ENCODE data around the gene HOXC5.

DNA sequence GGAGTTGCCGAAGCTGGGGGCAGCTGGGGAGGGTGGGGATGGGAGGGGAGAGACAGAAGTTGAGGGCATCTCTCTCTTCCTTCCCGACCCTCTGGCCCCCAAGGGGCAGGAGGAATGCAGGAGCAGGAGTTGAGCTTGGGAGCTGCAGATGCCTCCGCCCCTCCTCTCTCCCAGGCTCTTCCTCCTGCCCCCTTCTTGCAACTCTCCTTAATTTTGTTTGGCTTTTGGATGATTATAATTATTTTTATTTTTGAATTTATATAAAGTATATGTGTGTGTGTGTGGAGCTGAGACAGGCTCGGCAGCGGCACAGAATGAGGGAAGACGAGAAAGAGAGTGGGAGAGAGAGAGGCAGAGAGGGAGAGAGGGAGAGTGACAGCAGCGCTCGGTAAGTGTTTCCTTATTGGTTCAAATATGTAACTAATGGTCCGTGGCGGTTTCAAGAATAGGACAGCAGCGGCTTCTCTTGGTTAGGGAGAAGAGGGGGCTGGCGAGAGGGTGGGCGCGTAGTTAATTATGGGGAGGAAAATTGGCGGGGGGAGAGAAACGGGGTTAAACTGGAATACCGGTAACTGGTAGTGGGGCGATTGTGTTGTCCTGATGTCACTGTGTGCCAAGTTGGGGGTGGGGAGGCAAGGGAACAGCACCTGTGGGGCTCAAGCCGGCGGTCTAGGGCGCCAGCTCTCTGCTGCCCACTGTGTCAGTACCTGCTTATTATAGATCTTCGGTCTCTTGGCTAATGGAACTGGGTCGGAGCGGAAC lies 15.6 kb upstream of the HOXC5 start:
- no peak for TF ChIP-seq POLR2A (IDR thresholded peaks at IDR 0.05)
- TF ChIP-seq, protein P1, sequence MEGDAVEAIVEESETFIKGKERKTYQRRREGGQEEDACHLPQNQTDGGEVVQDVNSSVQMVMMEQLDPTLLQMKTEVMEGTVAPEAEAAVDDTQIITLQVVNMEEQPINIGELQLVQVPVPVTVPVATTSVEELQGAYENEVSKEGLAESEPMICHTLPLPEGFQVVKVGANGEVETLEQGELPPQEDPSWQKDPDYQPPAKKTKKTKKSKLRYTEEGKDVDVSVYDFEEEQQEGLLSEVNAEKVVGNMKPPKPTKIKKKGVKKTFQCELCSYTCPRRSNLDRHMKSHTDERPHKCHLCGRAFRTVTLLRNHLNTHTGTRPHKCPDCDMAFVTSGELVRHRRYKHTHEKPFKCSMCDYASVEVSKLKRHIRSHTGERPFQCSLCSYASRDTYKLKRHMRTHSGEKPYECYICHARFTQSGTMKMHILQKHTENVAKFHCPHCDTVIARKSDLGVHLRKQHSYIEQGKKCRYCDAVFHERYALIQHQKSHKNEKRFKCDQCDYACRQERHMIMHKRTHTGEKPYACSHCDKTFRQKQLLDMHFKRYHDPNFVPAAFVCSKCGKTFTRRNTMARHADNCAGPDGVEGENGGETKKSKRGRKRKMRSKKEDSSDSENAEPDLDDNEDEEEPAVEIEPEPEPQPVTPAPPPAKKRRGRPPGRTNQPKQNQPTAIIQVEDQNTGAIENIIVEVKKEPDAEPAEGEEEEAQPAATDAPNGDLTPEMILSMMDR (IDR thresholded peaks at IDR 0.05), result no peak

Measured in testis (tissue), 2 donors.